Breast epithelium (tissue), 4 donors: ENCODE data around the gene NPRL2. TPM values are rescaled to one million over a fixed set of nuclear protein-coding genes. Genes with fewer than 3 reads are reported as not detected.
A peak's percentile ranks its signal among the peaks of the same experiment; 100 is the strongest.
"Not testable (repeated sequence)": the region's sequence is repeated elsewhere in the genome, so short reads cannot be mapped to it uniquely, and the experiment has no call there.

Experiments
- DNase-seq, 2 donors: peaks; one replicate each; pipeline ENCODE4 v3.0.0-alpha.2; 2019; ENCODE audit warnings: low spot score in 2 of 2
- H3K27ac ChIP-seq, 2 donors: fragments of 200-600 bp; sonication (generic) in 1 of 2; one replicate each; pipeline ENCODE4 v1.5.1; 2016 to 2019; ENCODE audit warnings: mild to moderate bottlenecking in 1 of 2
- H3K27me3 ChIP-seq, 2 donors: fragments of 200-600 bp; sonication (generic) in 1 of 2; one replicate each; pipeline versions ENCODE4 v1.5.1 to v1.6.0; 2017 to 2019; ENCODE audit warnings: control low read depth in 1 of 2, mild to moderate bottlenecking in 1 of 2
- H3K36me3 ChIP-seq: fragments of 200-600 bp; one replicate; pipeline ENCODE4 v1.5.1; 2019
- H3K4me1 ChIP-seq, 2 donors: fragments of 200-600 bp; sonication (generic); one replicate each; pipeline ENCODE4 v1.5.1; 2016 to 2019; ENCODE audit warnings: control low read depth in 1 of 2
- H3K4me3 ChIP-seq, 3 donors: fragments of 200-600 bp; sonication (generic); 1 replicate in 2 of 3; 2 replicates in 1 of 3; pipeline ENCODE4 v1.5.1; 2016 to 2019; ENCODE audit warnings: mild to moderate bottlenecking in 3 of 3, moderate library complexity in 2 of 3
- H3K9me3 ChIP-seq, 2 donors: fragments of 200-600 bp; sonication (generic) in 1 of 2; one replicate each; pipeline ENCODE4 v1.5.1; 2016 to 2019; ENCODE audit warnings: control low read depth in 1 of 2
- CTCF ChIP-seq, 3 donors: fragments of 450-650 bp; IDR thresholded peaks; one replicate each; pipeline ENCODE4 v1.5.1; 2016 to 2017; ENCODE audit warnings: antibody characterized with exemption in 3 of 3, mild to moderate bottlenecking in 3 of 3, moderate library complexity in 3 of 3
- POLR2A ChIP-seq: fragments of 450-650 bp; IDR thresholded peaks from one replicate; pipeline ENCODE4 v1.6.1; 2016; ENCODE audit warnings: antibody characterized with exemption, mild to moderate bottlenecking, moderate library complexity
- POLR2AphosphoS5 ChIP-seq, 3 donors: sonication (generic); formaldehyde crosslinking; IDR thresholded peaks; one replicate each; pipeline ENCODE4 v1.6.1; 2017; ENCODE audit warnings: antibody characterized with exemption in 3 of 3
- intact Hi-C: fragments of 100-400 bp; cut with DNase I; formaldehyde crosslinking; loops from one replicate; pipeline ENCODE4 v1.15.1; 2023; ENCODE audit warnings: low total_unique reads
- total RNA-seq, 3 donors: library from RNA; depleted of rRNA; stranded (reverse); fragments of >200 nt; gene quantifications; one replicate each; pipeline ENCODE4 v1.1.0, GENCODE V29; 2016

NPRL2 gene
- total RNA-seq, 3 donors from 2014 or later = 17.4 to 31.5 (median 29.5) TPM

DNA sequence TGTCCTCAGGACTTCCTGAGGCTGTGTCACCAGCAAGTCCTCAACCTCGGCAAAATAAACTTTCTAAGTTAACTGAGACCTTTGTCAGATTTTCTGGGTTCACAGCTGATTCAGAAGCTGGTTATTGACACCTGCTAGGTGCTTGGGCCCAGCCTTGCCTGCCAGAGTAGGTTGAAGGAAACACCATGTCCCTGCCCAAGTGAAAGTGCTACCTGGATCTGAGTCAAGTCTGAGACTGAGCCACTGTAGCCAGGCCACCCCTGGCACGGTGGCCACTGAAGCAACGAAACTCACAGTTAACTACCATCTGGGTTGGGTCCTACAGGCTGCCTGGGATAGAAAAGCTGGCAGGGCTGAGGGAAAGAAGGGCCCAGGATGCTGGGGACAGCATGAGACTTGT lies 36.2 kb downstream of the NPRL2 start:
- DNase-seq = no peak
- no peak overlapping the region for H3K4me3 ChIP-seq
- peaks cover 9 to 22% of the 10 kb centered on the region in 2 donors for H3K4me1 ChIP-seq
- peak overlapping the region; percentile 48 to 94 for H3K27ac ChIP-seq
- intact Hi-C loops = no loop called here
- no peaks in the 10 kb centered on the region for H3K27me3 ChIP-seq
- no peaks in the 10 kb centered on the region for H3K36me3 ChIP-seq
- TF ChIP-seq POLR2A (no peak), CTCF (IDR thresholded peaks at IDR 0.05) (no peak), POLR2AphosphoS5 (IDR thresholded peaks at IDR 0.05) (no peak)
- H3K9me3 ChIP-seq = no peaks in the 10 kb centered on the region

DNA sequence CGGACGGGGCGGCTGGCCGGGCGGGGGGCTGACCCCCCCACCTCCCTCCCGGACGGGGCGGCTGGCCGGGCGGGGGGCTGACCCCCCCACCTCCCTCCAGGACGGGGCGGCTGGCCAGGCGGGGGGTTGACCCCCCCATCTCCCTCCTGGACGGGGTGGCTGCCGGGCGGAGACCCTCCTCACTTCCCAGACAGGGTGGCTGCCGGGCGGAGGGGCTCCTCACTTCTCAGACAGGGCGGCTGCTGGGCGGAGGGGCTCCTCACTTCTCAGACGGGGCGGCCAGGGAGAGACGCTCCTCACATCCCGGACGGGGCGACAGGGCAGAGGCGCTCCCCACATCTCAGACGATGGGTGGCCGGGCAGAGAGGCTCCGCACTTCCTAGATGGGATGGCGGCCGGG lies 38.5 kb downstream of the NPRL2 start:
- H3K27ac ChIP-seq, H3K4me3 ChIP-seq, intact Hi-C loops, DNase-seq, H3K36me3 ChIP-seq, H3K9me3 ChIP-seq, H3K4me1 ChIP-seq, H3K27me3 ChIP-seq: not testable (repeated sequence)

DNA sequence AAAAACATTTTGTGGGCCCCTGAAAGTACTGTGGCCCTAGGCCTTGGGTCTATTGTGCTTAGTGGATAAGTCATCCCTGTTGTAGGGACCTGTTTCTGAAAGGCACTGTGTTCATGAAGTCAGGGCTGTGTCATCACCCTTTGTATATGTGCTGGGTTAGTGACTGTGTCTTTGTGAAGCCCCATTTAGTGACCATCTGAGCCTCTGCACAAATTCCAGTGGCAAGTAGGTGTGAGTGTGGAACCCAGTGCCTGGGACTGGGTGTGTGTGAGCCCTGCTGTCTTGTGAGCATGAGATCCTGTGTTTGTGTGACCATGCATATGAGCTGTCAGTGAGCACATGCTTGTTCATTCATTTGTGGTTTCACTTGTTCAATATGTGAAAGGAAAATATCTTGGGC lies 46.0 kb downstream of the NPRL2 start:
- no peak for DNase-seq

GRCh38 chr3:50303013-50303815 lies 47.4 kb downstream of the NPRL2 start, which contains the start of gene HYAL1:
Gene HYAL1, minus strand, starts transcription at chr3:50303574. Its CDS starts 618 bp downstream, at chr3:50302956.
- peaks cover 5% of the 10 kb centered on the region in 2 donors for H3K4me1 ChIP-seq
- TF ChIP-seq CTCF (IDR thresholded peaks at IDR 0.05) (no peak), POLR2A (no peak), POLR2AphosphoS5 (IDR thresholded peaks at IDR 0.05) (peak in 1 of 3 donors; percentile 15)
- no peaks in the 10 kb centered on the region for H3K36me3 ChIP-seq
- no peaks in the 10 kb centered on the region for H3K9me3 ChIP-seq
- H3K27ac ChIP-seq = peak within 1 kb of the TSS; percentile 67 to 88
- intact Hi-C loops = no loop called here
- no peak for DNase-seq
- peak within 1 kb of the TSS; percentile 12 to 56 (median 24) for H3K4me3 ChIP-seq
- no peaks in the 10 kb centered on the region for H3K27me3 ChIP-seq

More for the DNA sequence above, 46.0 kb downstream of the NPRL2 start:
- Histone ChIP-seq H3K27ac (no peak overlapping the region), H3K4me3 (no peak overlapping the region), H3K4me1 (peaks cover 0 to 5% of the 10 kb centered on the region in 2 donors), H3K36me3 (no peaks in the 10 kb centered on the region), H3K27me3 (no peaks in the 10 kb centered on the region), H3K9me3 (peaks cover 0 to 9% of the 10 kb centered on the region in 2 donors)
- TF ChIP-seq POLR2A (no peak), POLR2AphosphoS5 (IDR thresholded peaks at IDR 0.05) (no peak), CTCF (IDR thresholded peaks at IDR 0.05) (no peak)
- intact Hi-C loops = no loop called here

- H3K4me1 ChIP-seq = peaks cover 5 to 11% of the 10 kb centered on the region in 2 donors
- no peak for DNase-seq
- H3K9me3 ChIP-seq = no peaks in the 10 kb centered on the region
- no peaks in the 10 kb centered on the region for H3K36me3 ChIP-seq
- H3K4me3 ChIP-seq = peak overlapping the region; percentile 12 to 56 (median 24)
- no peaks in the 10 kb centered on the region for H3K27me3 ChIP-seq
- intact Hi-C loops = no loop called here
- peak overlapping the region; percentile 67 to 88 for H3K27ac ChIP-seq
- no peak for TF ChIP-seq CTCF (IDR thresholded peaks at IDR 0.05)
- no peak for TF ChIP-seq POLR2AphosphoS5 (IDR thresholded peaks at IDR 0.05)
- TF ChIP-seq POLR2A = no peak
Observed at GRCh38 chr3:50302095-50303012, 48.2 kb downstream of the NPRL2 start.
